PC-3 (cell line): ENCODE data around the gene SLC7A6. TPM values are rescaled to one million over a fixed set of nuclear protein-coding genes. Genes with fewer than 3 reads are reported as not detected.
A peak's percentile ranks its signal among the peaks of the same experiment; 100 is the strongest.

ENCODE experiments used
- ATAC-seq: fragments of 200-7000 bp; cut with Tn5 transposase; 2 replicates; pipeline ENCODE4 v1.9.1; 2020; ENCODE audit warnings: mild to moderate bottlenecking, moderate library complexity
- BruUV-seq: library from RNA; stranded (reverse); fragments of 400-500 nt; replicated peaks from 2 replicates; lab custom pipeline; 2021; lab: Mats Ljungman, UMichigan
- CTCF ChIA-PET: fragments of 300-600 bp; sonication (Branson Sonifier 250); formaldehyde crosslinking; loops from one replicate; lab custom pipeline; 2022; ENCODE audit warnings: antibody characterized with exemption; lab: Charles Lee
- POLR2A ChIA-PET: fragments of 300-600 bp; sonication (Branson Sonifier 250); formaldehyde crosslinking; loops from one replicate; lab custom pipeline; 2022; ENCODE audit warnings: antibody characterized with exemption; ENCODE audit not compliant: unreplicated experiment; lab: Charles Lee
- DNase-seq: peaks from one replicate; pipeline ENCODE4 v3.0.0-alpha.2; 2015
- H2AFZ ChIP-seq: fragments of 300-600 bp; sonication (generic); 2 replicates; pipeline ENCODE4 v1.6.0; 2016; ENCODE audit warnings: antibody characterized with exemption, low read length
- H3F3A ChIP-seq: fragments of 300-600 bp; sonication (generic); one replicate; pipeline ENCODE4 v1.6.0; 2017; ENCODE audit warnings: antibody characterized with exemption, low read length, control low read depth, mild to moderate bottlenecking; ENCODE audit not compliant: unreplicated experiment
- H3K27ac ChIP-seq: fragments of 300-600 bp; sonication (generic); 2 replicates; pipeline ENCODE4 v1.5.1; 2016; ENCODE audit warnings: mild to moderate bottlenecking, low read length
- H3K27me3 ChIP-seq: fragments of 300-600 bp; sonication (generic); 2 replicates; pipeline ENCODE4 v1.6.1; 2016; ENCODE audit warnings: low read length, mixed read lengths
- H3K36me3 ChIP-seq: fragments of 300-600 bp; sonication (generic); 2 replicates; pipeline ENCODE4 v1.6.1; 2016; ENCODE audit warnings: low read depth, mixed run types, low read length, mixed read lengths
- H3K4me1 ChIP-seq: fragments of 300-600 bp; sonication (generic); 2 replicates; pipeline ENCODE4 v1.5.1; 2016; ENCODE audit warnings: low read length; ENCODE audit not compliant: insufficient read depth
- H3K4me2 ChIP-seq: fragments of 300-600 bp; sonication (generic); 2 replicates; pipeline ENCODE4 v1.6.0; 2016; ENCODE audit warnings: low read length
- H3K4me3 ChIP-seq: fragments of 300-600 bp; sonication (generic); 2 replicates; pipeline ENCODE4 v1.5.1; 2016; ENCODE audit warnings: mild to moderate bottlenecking, low read length, mixed read lengths
- H3K79me2 ChIP-seq: fragments of 300-600 bp; sonication (generic); 2 replicates; pipeline ENCODE4 v1.6.1; 2017; ENCODE audit warnings: low read length, mixed read lengths
- H3K9ac ChIP-seq: fragments of 300-600 bp; sonication (generic); 2 replicates; pipeline ENCODE4 v1.6.0; 2016; ENCODE audit warnings: mild to moderate bottlenecking, low read length
- H3K9me2 ChIP-seq: fragments of 300-600 bp; sonication (generic); replicated peaks from 2 replicates; pipeline ENCODE4 v1.6.1; 2016; ENCODE audit warnings: mixed run types, low read length, mixed read lengths
- H3K9me3 ChIP-seq: fragments of 300-600 bp; sonication (generic); 2 replicates; pipeline ENCODE4 v1.6.1; 2016; ENCODE audit warnings: low read length, mixed read lengths
- H4K20me1 ChIP-seq: fragments of 300-600 bp; sonication (generic); 2 replicates; pipeline ENCODE4 v1.6.1; 2016; ENCODE audit warnings: low read length, mixed read lengths
- CTCF ChIP-seq: fragments of 300-600 bp; sonication (generic); conservative IDR thresholded peaks from 2 replicates; pipeline ENCODE4 v1.5.1; 2017; ENCODE audit warnings: antibody characterized with exemption, low read depth, mild to moderate bottlenecking, low read length
- EZH2 ChIP-seq: fragments of 300-600 bp; sonication (generic); IDR thresholded peaks from one replicate; pipeline ENCODE4 v1.6.1; 2017; ENCODE audit warnings: antibody characterized with exemption, mild to moderate bottlenecking, low read length; ENCODE audit not compliant: unreplicated experiment
- EZH2phosphoT487 ChIP-seq: fragments of 300-600 bp; sonication (generic); IDR thresholded peaks from 2 replicates; pipeline ENCODE4 v1.6.1; 2018; ENCODE audit warnings: mild to moderate bottlenecking, antibody characterized with exemption, low read length, borderline replicate concordance
- intact Hi-C: fragments of 100-400 bp; cut with micrococcal nuclease; formaldehyde crosslinking; loops from 2 replicates; pipeline ENCODE4 v1.9.0; 2023
- total RNA-seq: library from RNA; depleted of rRNA; stranded (reverse); fragments of >200 nt; gene quantifications from 2 replicates; pipeline ENCODE4 v1.2.3, GENCODE V29; 2014

SLC7A6 gene
- total RNA-seq, 1 experiment from 2014 or later = 24.7 TPM

DNA sequence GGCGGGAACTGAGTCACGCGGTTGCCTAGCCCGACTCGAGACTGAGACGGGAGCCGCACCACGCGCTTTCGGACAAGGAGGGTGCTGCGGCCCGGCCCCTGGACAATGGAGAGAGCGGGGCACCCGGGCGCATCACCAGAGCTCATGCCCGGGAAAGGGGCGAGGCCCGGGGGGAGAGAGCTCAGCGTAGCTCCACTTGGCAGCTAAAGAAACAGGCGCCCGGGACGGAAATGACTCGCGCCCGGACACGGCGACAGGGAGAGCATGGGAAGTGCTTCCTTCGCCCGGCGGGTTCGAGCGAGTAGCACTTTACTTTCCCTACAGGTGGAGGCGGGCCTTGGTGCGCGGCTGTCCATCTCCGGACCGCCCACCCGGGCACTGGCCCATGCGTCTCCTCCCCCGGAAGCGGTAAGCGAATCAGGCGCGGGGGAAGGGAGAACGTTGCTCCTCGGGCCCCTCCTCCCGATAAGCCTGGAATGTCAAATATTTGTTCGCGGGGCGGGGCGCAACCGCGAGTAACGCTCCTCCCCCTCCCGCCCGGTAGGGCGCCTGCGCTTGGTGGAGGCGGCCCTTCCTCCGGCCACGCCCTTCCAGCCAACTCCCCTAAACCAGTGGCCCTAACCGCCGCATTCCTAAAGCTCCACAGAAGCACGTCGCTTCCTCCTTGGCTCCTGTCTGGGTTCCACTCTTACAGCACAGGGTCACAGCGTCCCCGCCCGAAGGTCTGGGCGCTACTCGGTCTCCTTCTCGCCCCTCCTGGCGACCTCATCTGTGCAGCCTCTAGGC, 26.9 kb upstream of the SLC7A6 start:
- H3K4me1 ChIP-seq = peaks cover 28% of the 10 kb centered on the region
- POLR2A ChIA-PET = interaction anchor here (0.6 to 1.1 kb wide), 3 partner anchors 9 to 73 kb away, joined by 4 to 6 read pairs (median 4); partner anchors contain the start of genes PRMT7 and SLC7A6OS

DNA sequence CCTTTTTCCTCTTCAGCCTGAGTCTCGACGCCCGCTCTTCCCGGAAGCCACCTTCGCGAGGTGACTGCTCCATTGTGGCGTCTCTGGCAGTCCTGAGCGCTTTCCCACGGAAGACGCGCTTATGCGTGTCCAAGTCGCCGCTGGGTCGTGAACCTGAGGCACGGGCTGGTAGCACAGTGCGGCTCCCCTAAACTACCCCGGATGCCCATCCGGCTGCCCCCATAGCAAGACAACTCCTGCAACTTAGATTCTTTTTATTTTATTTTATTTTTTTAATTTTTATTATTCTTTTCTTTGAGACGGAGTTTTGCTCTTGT, 26.3 kb upstream of the SLC7A6 start:
- BruUV-seq = TSS peak; percentile 34
- peak overlapping the region; percentile 78 for H3K9ac ChIP-seq
- no peaks in the 10 kb centered on the region for H3K9me3 ChIP-seq
- no peaks in the 10 kb centered on the region for H3K27me3 ChIP-seq
- H3K4me1 ChIP-seq = peaks cover 28% of the 10 kb centered on the region
- POLR2A ChIA-PET = interaction anchor here (0.6 kb wide), 1 partner anchor 10 kb away, joined by 4 read pairs; no protein-coding TSS in a partner anchor
- peak overlapping the region; percentile 80 for H2AFZ ChIP-seq
- H4K20me1 ChIP-seq = peaks cover 9% of the 10 kb centered on the region
- CTCF ChIA-PET = interaction anchor here (0.6 kb wide), 1 partner anchor 63 kb away, joined by 3 read pairs; no protein-coding TSS in a partner anchor
- H3F3A ChIP-seq = no peaks in the 10 kb centered on the region
- no peaks in the 10 kb centered on the region for H3K9me2 ChIP-seq
- peak overlapping the region; percentile 95 for H3K4me2 ChIP-seq
- peaks cover 8% of the 10 kb centered on the region; the same call in 1 of the 2 replicates for H3K36me3 ChIP-seq
- H3K4me3 ChIP-seq = peak overlapping the region; percentile 73
- intact Hi-C loops = loop anchor here (5.0 kb wide), 1 partner anchor 151 kb away; the partner anchor contains the start of gene NFATC3
- no peak for ATAC-seq
- TF ChIP-seq CTCF = no peak
- TF ChIP-seq EZH2 = no peak
- TF ChIP-seq EZH2phosphoT487 = no peak
- peak overlapping the region; percentile 86 for H3K27ac ChIP-seq
- DNase-seq = no peak
- peaks cover 35% of the 10 kb centered on the region for H3K79me2 ChIP-seq

More for the DNA sequence above, 26.9 kb upstream of the SLC7A6 start:
- H3K4me3 ChIP-seq = peak overlapping the region; percentile 85
- H3K79me2 ChIP-seq = peaks cover 40% of the 10 kb centered on the region
- peak; percentile 63 for ATAC-seq
- H2AFZ ChIP-seq = peak overlapping the region; percentile 80
- no TSS peak for BruUV-seq
- no peaks in the 10 kb centered on the region for H3K9me3 ChIP-seq
- peaks cover 8% of the 10 kb centered on the region; the same call in 1 of the 2 replicates for H3K36me3 ChIP-seq
- peak; percentile 96 for DNase-seq
- TF ChIP-seq EZH2 (no peak), CTCF (no peak), EZH2phosphoT487 (no peak)
- intact Hi-C loops = loop anchor here (1.0 to 5.0 kb wide), 2 partner anchors 91 to 150 kb away; partner anchors contain the start of gene NFATC3
- H3K27me3 ChIP-seq = no peaks in the 10 kb centered on the region
- H3K9me2 ChIP-seq = no peaks in the 10 kb centered on the region
- peaks cover 9% of the 10 kb centered on the region for H4K20me1 ChIP-seq
- H3K27ac ChIP-seq = peak overlapping the region; percentile 93
- H3K9ac ChIP-seq = peak overlapping the region; percentile 90
- CTCF ChIA-PET = interaction anchor here (0.6 to 1.0 kb wide), 2 partner anchors 63 to 144 kb away, joined by 3 to 5 read pairs; no protein-coding TSS in a partner anchor
- H3F3A ChIP-seq = no peaks in the 10 kb centered on the region
- H3K4me2 ChIP-seq = peak overlapping the region; percentile 97
